H1 (cell line): Measurements from ENCODE around the gene OSGEP. TPM values are rescaled to one million over a fixed set of nuclear protein-coding genes. Genes with fewer than 3 reads are reported as not detected.

Experiments
- CTCF ChIA-PET: fragments of 300-600 bp; sonication (Branson Sonifier 250); formaldehyde crosslinking; loops from one replicate; lab custom pipeline; 2021; ENCODE audit not compliant: partially characterized antibody; lab: Charles Lee
- POLR2A ChIA-PET: fragments of 300-600 bp; sonication (Branson Sonifier 250); formaldehyde crosslinking; loops from one replicate; lab custom pipeline; 2021; ENCODE audit warnings: inconsistent platforms; ENCODE audit not compliant: partially characterized antibody; lab: Charles Lee
- DNase-seq, 2 experiments: peaks; one replicate each; pipeline versions ENCODE4 v3.0.0 to v3.0.0-alpha.2; 2010 to 2022; ENCODE audit warnings: low spot score in 2 of 2, low read depth in 1 of 2, mixed read lengths in 1 of 2
- FAIRE-seq: peaks from 2 replicates; lab custom pipeline; 2011; peaks lifted over from hg19 to GRCh38; lab: Jason Lieb, UNC
- H2AFZ ChIP-seq: 2 replicates; pipeline ENCODE4 v1.8.1; 2012; ENCODE audit warnings: low read length, inconsistent platforms
- H2AK5ac ChIP-seq: 2 replicates; pipeline ENCODE4 v1.6.1; 2013; ENCODE audit warnings: low read depth, low read length
- H2BK120ac ChIP-seq: replicated peaks from 2 replicates; pipeline ENCODE3; 2013; ENCODE audit warnings: low read depth, low read length, inconsistent platforms
- H2BK12ac ChIP-seq: 2 replicates; pipeline ENCODE4 v1.6.1; 2013; ENCODE audit warnings: low read depth, low read length
- H2BK15ac ChIP-seq: 2 replicates; pipeline ENCODE4 v1.6.1; 2013; ENCODE audit warnings: low read length
- H2BK20ac ChIP-seq: 2 replicates; pipeline ENCODE4 v1.6.1; 2013; ENCODE audit warnings: low read length
- H2BK5ac ChIP-seq: 2 replicates; pipeline ENCODE4 v1.6.1; 2013; ENCODE audit warnings: low read depth, low read length
- H3K14ac ChIP-seq: 2 replicates; pipeline ENCODE4 v1.6.1; 2013; ENCODE audit warnings: inconsistent platforms; ENCODE audit not compliant: insufficient read length
- H3K18ac ChIP-seq: 2 replicates; pipeline ENCODE4 v1.6.1; 2013; ENCODE audit warnings: low read length; ENCODE audit errors: extremely low read depth
- H3K23ac ChIP-seq: 2 replicates; pipeline ENCODE4 v1.6.1; 2013; ENCODE audit warnings: inconsistent platforms; ENCODE audit not compliant: insufficient read length
- H3K23me2 ChIP-seq: 2 replicates; pipeline ENCODE4 v1.6.1; 2013; ENCODE audit warnings: low read depth, low read length
- H3K27ac ChIP-seq: 2 replicates; pipeline ENCODE4 v1.6.1; 2011; ENCODE audit warnings: low read depth, low read length, inconsistent platforms
- H3K27me3 ChIP-seq, 4 experiments: replicated peaks in 1 of 4; 1 replicate in 1 of 4; 2 replicates in 3 of 4; pipeline versions ENCODE4 v1.6.1 to v1.8.1; 2011 to 2013; ENCODE audit warnings: low read length in 3 of 4, mild to moderate bottlenecking in 3 of 4, inconsistent platforms in 2 of 4, mixed read lengths in 2 of 4, moderate library complexity in 1 of 4; ENCODE audit not compliant: control insufficient read depth in 3 of 4, insufficient read depth in 3 of 4; ENCODE audit errors: extremely low read depth in 1 of 4
- H3K36me3 ChIP-seq, 4 experiments: 2 replicates each; pipeline versions ENCODE4 v1.6.1 to v1.8.1; 2011 to 2013; ENCODE audit warnings: mild to moderate bottlenecking in 4 of 4, low read length in 3 of 4, moderate library complexity in 2 of 4, control low read depth in 1 of 4, inconsistent platforms in 1 of 4; ENCODE audit not compliant: insufficient read depth in 4 of 4, control insufficient read depth in 2 of 4
- H3K4ac ChIP-seq: replicated peaks from 2 replicates; pipeline ENCODE3; 2013; ENCODE audit warnings: low read length, low read depth, mixed read lengths, inconsistent platforms; ENCODE audit not compliant: insufficient read length
- H3K4me1 ChIP-seq, 4 experiments: replicated peaks in 1 of 4; 1 replicate in 1 of 4; 2 replicates in 3 of 4; pipeline versions ENCODE4 v1.6.1 to v1.8.1; 2011 to 2013; ENCODE audit warnings: low read length in 3 of 4, inconsistent platforms in 2 of 4, mixed read lengths in 1 of 4; ENCODE audit not compliant: insufficient read depth in 4 of 4, control insufficient read depth in 3 of 4
- H3K4me2 ChIP-seq, 2 experiments: 2 replicates each; pipeline versions ENCODE4 v1.6.1 to v1.8.1; 2011 to 2013; ENCODE audit warnings: low read depth in 2 of 2, low read length in 2 of 2, control low read depth in 1 of 2, inconsistent platforms in 1 of 2, mild to moderate bottlenecking in 1 of 2; ENCODE audit not compliant: insufficient read depth in 1 of 2
- H3K4me3 ChIP-seq, 4 experiments: fragments of 200-600, 300-600 bp in 1 of 4; sonication (generic), shearing (Covaris generic), sonication (Bioruptor Twin) in 1 of 4; 2 replicates each; pipeline versions ENCODE4 v1.5.1 to v1.8.1; 2011 to 2016; ENCODE audit warnings: low read length in 4 of 4, low read depth in 3 of 4, control low read depth in 2 of 4, inconsistent platforms in 2 of 4, mild to moderate bottlenecking in 2 of 4, mixed read lengths in 1 of 4, moderate library complexity in 1 of 4; ENCODE audit not compliant: insufficient read depth in 2 of 4; ENCODE audit errors: extremely low read depth in 1 of 4
- H3K56ac ChIP-seq: replicated peaks from 2 replicates; pipeline ENCODE3; 2013; ENCODE audit warnings: low read depth, mild to moderate bottlenecking, mixed read lengths, low read length, inconsistent platforms; ENCODE audit not compliant: insufficient read length
- H3K79me1 ChIP-seq: 2 replicates; pipeline ENCODE4 v1.6.1; 2013; ENCODE audit warnings: low read depth, low read length, control low read depth
- H3K79me2 ChIP-seq, 2 experiments: 2 replicates each; pipeline versions ENCODE4 v1.6.1 to v1.8.1; 2012 to 2013; ENCODE audit warnings: low read length in 2 of 2, mild to moderate bottlenecking in 2 of 2, inconsistent platforms in 1 of 2; ENCODE audit not compliant: insufficient read depth in 2 of 2, control insufficient read depth in 1 of 2
- H3K9ac ChIP-seq, 4 experiments: replicated peaks in 1 of 4; 1 replicate in 1 of 4; 2 replicates in 3 of 4; pipeline versions ENCODE4 v1.6.1 to v1.8.1; 2011 to 2013; ENCODE audit warnings: low read depth in 3 of 4, low read length in 3 of 4, control low read depth in 2 of 4, mild to moderate bottlenecking in 2 of 4, moderate library complexity in 2 of 4, inconsistent platforms in 1 of 4; ENCODE audit errors: extremely low read depth in 1 of 4
- H3K9me3 ChIP-seq, 2 experiments: 2 replicates each; pipeline versions ENCODE4 v1.6.1 to v1.8.1; 2012 to 2013; ENCODE audit warnings: mild to moderate bottlenecking in 2 of 2, moderate library complexity in 2 of 2, control low read depth in 1 of 2, inconsistent platforms in 1 of 2, low read depth in 1 of 2, low read length in 1 of 2, mixed read lengths in 1 of 2; ENCODE audit not compliant: insufficient read depth in 2 of 2
- H4K20me1 ChIP-seq, 2 experiments: replicated peaks in 1 of 2; 2 replicates each; pipeline versions ENCODE3 to v1.8.1; 2011 to 2013; ENCODE audit warnings: inconsistent platforms in 2 of 2, low read length in 2 of 2, mild to moderate bottlenecking in 1 of 2; ENCODE audit not compliant: insufficient read depth in 2 of 2, control insufficient read depth in 1 of 2
- H4K5ac ChIP-seq: 2 replicates; pipeline ENCODE4 v1.6.1; 2013; ENCODE audit warnings: low read length, low read depth, mixed read lengths, inconsistent platforms; ENCODE audit not compliant: insufficient read length
- H4K8ac ChIP-seq: 2 replicates; pipeline ENCODE4 v1.8.0; 2013; ENCODE audit warnings: mild to moderate bottlenecking, moderate library complexity, low read length, inconsistent platforms; ENCODE audit not compliant: insufficient read depth; ENCODE audit errors: extremely low read depth
- H4K91ac ChIP-seq: replicated peaks from 2 replicates; pipeline ENCODE3; 2013; ENCODE audit warnings: low read length, mixed read lengths, inconsistent platforms; ENCODE audit not compliant: insufficient read length
- BACH1 ChIP-seq: IDR thresholded peaks from 2 replicates; pipeline ENCODE4 v1.6.1; 2012; ENCODE audit warnings: low read length, improper control_type of control experiment
- KDM4A ChIP-seq: IDR thresholded peaks from one replicate; pipeline ENCODE4 v1.7.1; 2012; ENCODE audit warnings: low read depth, mild to moderate bottlenecking, moderate library complexity, low read length, inconsistent platforms; ENCODE audit not compliant: severe bottlenecking
- MAFK ChIP-seq: IDR thresholded peaks from 2 replicates; pipeline ENCODE4 v1.6.1; 2012; ENCODE audit warnings: low read depth, mild to moderate bottlenecking, improper control_type of control experiment, low read length
- WGBS, 2 experiments: shearing (Covaris generic) in 1 of 2; methylation state at CpG; one replicate each; pipeline versions ENCODE4 v1.1.6 to v1.1.7; 2013 to 2015; ENCODE audit warnings: low lambda C conversion rate in 2 of 2, mixed read lengths in 2 of 2, inconsistent platforms in 1 of 2, low coverage in 1 of 2, missing lambda C conversion rate in 1 of 2; ENCODE audit not compliant: insufficient replicate concordance in 2 of 2, insufficient coverage in 1 of 2, insufficient read length in 1 of 2; ENCODE audit errors: extremely low coverage in 1 of 2, missing lambda C conversion rate in 1 of 2; 5-methylcytosine and 5-hydroxymethylcytosine counted together
- polyA plus RNA-seq, 7 experiments: library from polyadenylated mRNA; depleted of rRNA in 3 of 7; stranded (reverse) in 5 of 7; unstranded in 2 of 7; fragments of >200 nt in 5 of 7; fragments of 200-250 nt in 2 of 7; gene quantifications; 1 replicate in 5 of 7; 2 replicates in 1 of 7; 4 replicates in 1 of 7; pipeline versions ENCODE4 v1.2.1 to v1.2.3, GENCODE V29; 2011 to 2013; ENCODE audit warnings: missing spikeins in 2 of 7, mixed read lengths in 2 of 7
- total RNA-seq: library from RNA; stranded (reverse); fragmentation: NEBNext Ultra II Directional; extraction: Animal tissue kit (Norgen Biotek cat#: 25700); gene quantifications from 2 replicates; pipeline ENCODE4 v1.2.1, GENCODE V29; 2021

OSGEP gene
- total and polyA plus RNA-seq, 2 of the 8 experiments (the other 6 are each of a cell fraction or from before 2014, with no cell fraction given): 34.4 to 78.6 TPM

- TF ChIP-seq KDM4A (no peak), MAFK (0 out of 2 replicates have a peak, but pooled peaks have one; percentile 17), BACH1 (peak; percentile 38; the same call in 1 of the 2 replicates)
- TF ChIP-seq, all 59 proteins: peak for 2
- Histone ChIP-seq H3K23me2 (no peaks in the 10 kb centered on the region), H3K79me2 (no peaks in the 10 kb centered on the region), H2AK5ac (no peak overlapping the region), H4K5ac (no peak overlapping the region), H3K27ac (no peak overlapping the region), H3K79me1 (no peaks in the 10 kb centered on the region), H2BK20ac (no peak overlapping the region), H3K4me2 (no peak overlapping the region), H3K9me3 (no peaks in the 10 kb centered on the region), H2BK5ac (no peak overlapping the region), H4K8ac (no peak overlapping the region), H3K36me3 (peaks cover 38 to 60% (median 57%) of the 10 kb centered on the region in 4 experiments), H3K4me1 (no peaks in the 10 kb centered on the region), H3K9ac (no peak overlapping the region), H4K20me1 (no peaks in the 10 kb centered on the region), H3K56ac (no peak overlapping the region), H3K18ac (no peak overlapping the region), H3K23ac (no peak overlapping the region), H3K14ac (no peak overlapping the region), H2BK15ac (no peak overlapping the region), H2AFZ (no peak overlapping the region), H2BK12ac (no peak overlapping the region), H2BK120ac (no peak overlapping the region), H3K4ac (no peak overlapping the region), H3K27me3 (no peaks in the 10 kb centered on the region), H4K91ac (no peak overlapping the region), H3K4me3 (no peak overlapping the region)
- POLR2A ChIA-PET: interaction anchor here (0.5 to 8.2 kb wide), 6 partner anchors 8 to 35 kb away, joined by 3 to 68 read pairs (median 4); partner anchors contain the start of genes APEX1, KLHL33, OSGEP and TEP1
- CTCF ChIA-PET: interaction anchor here (1.1 kb wide), 1 partner anchor 9 kb away, joined by 3 read pairs; the partner anchor contains the start of gene APEX1
- no peak for DNase-seq
- 94% methylated on average over 5 of the region's 5 CpGs; no CpG with 5 or more reads in 1 of the 2 experiments for WGBS, 2 experiments
- no peak for FAIRE-seq
These were observed 7.7 kb downstream of the OSGEP start for GRCh38 chr14:20446889-20447288.
